ENCODE results near the gene FOXA1. TPM values are rescaled to one million over a fixed set of nuclear protein-coding genes. Genes with fewer than 3 reads are reported as not detected.

FOXA1 gene
- total RNA-seq, 1 experiment from 2014 or later, result 212 TPM

- POLR2A ChIA-PET (ENCODE audit: unreplicated experiment), result no interaction called here
- no peak for DNase-seq
These were observed 42.3 kb upstream of the FOXA1 start for GRCh38 chr14:37637341-37637740.

GRCh38 chr14:37625597-37626595 is 30.8 kb upstream of the FOXA1 start:
- DNase-seq (no peak), ATAC-seq (no peak)
- H3K36me3 ChIP-seq (ENCODE audit: low read depth, low read length), result no peaks in the 10 kb centered on the region
- no peak overlapping the region for H3K27ac ChIP-seq (ENCODE audit: low read length)
- CTCF ChIA-PET, result no interaction called here
- H3F3A ChIP-seq (ENCODE audit: low read length, unreplicated experiment), result peaks cover 3% of the 10 kb centered on the region
- no peaks in the 10 kb centered on the region for H3K79me2 ChIP-seq (ENCODE audit: low read length)
- intact Hi-C loops (cut with micrococcal nuclease), result no loop called here
- no peak overlapping the region for H3K4me3 ChIP-seq (ENCODE audit: low read length)
- no peaks in the 10 kb centered on the region for H3K9me3 ChIP-seq (ENCODE audit: low read length)
- TF ChIP-seq EZH2 (IDR thresholded peaks at IDR 0.05; ENCODE audit: low read length, unreplicated experiment), result no peak
- TF ChIP-seq CTCF (conservative IDR thresholded peaks at IDR 0.05; ENCODE audit: low read depth, low read length), result no peak
- no peak for TF ChIP-seq EZH2phosphoT487 (IDR thresholded peaks at IDR 0.05; ENCODE audit: borderline replicate concordance, low read length)
- POLR2A ChIA-PET (ENCODE audit: unreplicated experiment), result interaction anchor here (0.5 kb wide), 1 partner anchor 20 kb away, joined by 3 read pairs; no protein-coding TSS in a partner anchor
- H4K20me1 ChIP-seq (ENCODE audit: low read length), result no peaks in the 10 kb centered on the region
- BruUV-seq (replicated peaks), result no TSS peak
- H3K27me3 ChIP-seq (ENCODE audit: low read length), result no peaks in the 10 kb centered on the region
- no peak overlapping the region for H3K4me2 ChIP-seq (ENCODE audit: low read length)
- no peak overlapping the region for H3K9ac ChIP-seq (ENCODE audit: low read length)
- peaks cover 25% of the 10 kb centered on the region for H3K4me1 ChIP-seq (ENCODE audit: insufficient read depth, low read length)
- no peaks in the 10 kb centered on the region for H3K9me2 ChIP-seq (replicated peaks; ENCODE audit: low read length)
- no peak overlapping the region for H2AFZ ChIP-seq (ENCODE audit: low read length)

More at GRCh38 chr14:37637341-37637740, 42.3 kb upstream of the FOXA1 start:
- Histone ChIP-seq H3K36me3 (ENCODE audit: low read depth, low read length) (no peaks in the 10 kb centered on the region), H3K9ac (ENCODE audit: low read length) (no peak overlapping the region), H3K9me2 (replicated peaks; ENCODE audit: low read length) (no peaks in the 10 kb centered on the region), H3K4me1 (ENCODE audit: insufficient read depth, low read length) (peaks cover 9% of the 10 kb centered on the region), H3K4me3 (ENCODE audit: low read length) (no peak overlapping the region), H3K9me3 (ENCODE audit: low read length) (no peaks in the 10 kb centered on the region), H3K27ac (ENCODE audit: low read length) (no peak overlapping the region), H3K4me2 (ENCODE audit: low read length) (no peak overlapping the region), H3K27me3 (ENCODE audit: low read length) (no peaks in the 10 kb centered on the region), H3K79me2 (ENCODE audit: low read length) (no peaks in the 10 kb centered on the region), H2AFZ (ENCODE audit: low read length) (no peak overlapping the region), H4K20me1 (ENCODE audit: low read length) (no peaks in the 10 kb centered on the region), H3F3A (ENCODE audit: low read length, unreplicated experiment) (no peaks in the 10 kb centered on the region)
- TF ChIP-seq EZH2 (IDR thresholded peaks at IDR 0.05; ENCODE audit: low read length, unreplicated experiment), result no peak
- TF ChIP-seq EZH2phosphoT487 (IDR thresholded peaks at IDR 0.05; ENCODE audit: borderline replicate concordance, low read length), result no peak
- TF ChIP-seq CTCF (conservative IDR thresholded peaks at IDR 0.05; ENCODE audit: low read depth, low read length), result no peak
- no TSS peak for BruUV-seq (replicated peaks)
- intact Hi-C loops (cut with micrococcal nuclease), result no loop called here
- CTCF ChIA-PET, result no interaction called here
- no peak for ATAC-seq
